ENCODE measurements around the gene ASB1. TPM values are rescaled to one million over a fixed set of nuclear protein-coding genes. Genes with fewer than 3 reads are reported as not detected.
A peak's percentile ranks its signal among the peaks of the same experiment; 100 is the strongest.
"Not testable (repeated sequence)": the region's sequence is repeated elsewhere in the genome, so short reads cannot be mapped to it uniquely, and the experiment has no call there.

ASB1 gene
- total and polyA plus RNA-seq, 4 donors, result 22.1 to 41.9 (median 37.5) TPM

DNA sequence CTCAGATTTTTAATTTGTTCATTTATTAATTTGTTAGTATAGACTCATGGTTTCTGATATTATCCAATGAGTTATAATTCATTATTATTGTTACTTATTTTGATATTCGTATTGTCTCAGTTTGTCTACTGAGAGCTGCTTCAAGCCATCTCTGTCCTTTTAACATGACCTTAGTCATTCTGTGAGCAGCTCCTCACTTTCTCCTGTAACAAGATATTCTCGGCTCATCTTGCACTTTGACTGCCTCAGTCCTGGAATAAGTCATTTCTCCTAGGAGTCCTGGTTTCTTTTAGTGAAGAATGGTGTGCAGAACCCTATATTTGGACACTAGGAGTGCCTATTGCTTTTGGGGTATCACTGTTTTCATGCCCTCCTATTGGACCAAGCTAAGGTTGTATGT is 13.2 kb downstream of the ASB1 start:
- Histone ChIP-seq H3K4me3 (ENCODE audit: low read depth, low read length) (no peak overlapping the region), H3K4me1 (ENCODE audit: control insufficient read depth, insufficient read depth, low read length) (peaks cover 9% of the 10 kb centered on the region), H3K27me3 (ENCODE audit: control insufficient read depth, insufficient read depth, low read length) (no peaks in the 10 kb centered on the region), H3K27ac (ENCODE audit: low read depth, low read length) (no peak overlapping the region), H3K9me3 (ENCODE audit: control insufficient read depth, insufficient read depth, low read length) (no peaks in the 10 kb centered on the region), H3K36me3 (ENCODE audit: control insufficient read depth, insufficient read depth, low read length) (peaks cover 40% of the 10 kb centered on the region)
- DNase-seq (ENCODE audit: low read depth in 4 of 6, low spot score in 6 of 6), result no peak
- no CpG with 5 or more reads among the region's 2 CpGs for WGBS (ENCODE audit: insufficient coverage)

DNA sequence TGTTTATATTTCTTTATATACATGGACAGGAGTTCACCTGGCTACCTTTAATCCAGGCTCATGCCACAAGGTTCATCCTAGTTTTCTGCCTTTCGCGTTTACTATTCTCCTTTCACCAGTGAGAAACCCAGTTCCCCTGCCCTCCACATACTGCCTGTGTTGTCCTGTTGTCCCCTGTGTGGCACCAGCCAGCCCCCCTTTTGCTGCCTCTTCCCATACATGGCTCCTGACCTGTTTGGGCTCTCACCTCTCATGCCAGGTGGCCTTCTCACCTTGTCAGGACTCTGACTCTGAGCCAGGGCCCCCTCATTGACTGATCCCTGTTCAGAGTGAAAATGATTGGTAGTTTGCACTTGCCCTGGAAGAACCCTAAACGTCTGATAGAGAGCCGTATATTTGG is 13.6 kb downstream of the ASB1 start:
- H3K36me3 ChIP-seq (ENCODE audit: control insufficient read depth, insufficient read depth, low read length), result peaks cover 39% of the 10 kb centered on the region
- no peaks in the 10 kb centered on the region for H3K9me3 ChIP-seq (ENCODE audit: control insufficient read depth, insufficient read depth, low read length)
- 87% methylated on average over 4 of the region's 4 CpGs for WGBS (ENCODE audit: insufficient coverage)
- H3K27ac ChIP-seq (ENCODE audit: low read depth, low read length), result no peak overlapping the region
- peaks cover 9% of the 10 kb centered on the region for H3K4me1 ChIP-seq (ENCODE audit: control insufficient read depth, insufficient read depth, low read length)
- H3K4me3 ChIP-seq (ENCODE audit: low read depth, low read length), result no peak overlapping the region
- H3K27me3 ChIP-seq (ENCODE audit: control insufficient read depth, insufficient read depth, low read length), result no peaks in the 10 kb centered on the region
- DNase-seq (ENCODE audit: low read depth in 4 of 6, low spot score in 6 of 6), result no peak

DNA sequence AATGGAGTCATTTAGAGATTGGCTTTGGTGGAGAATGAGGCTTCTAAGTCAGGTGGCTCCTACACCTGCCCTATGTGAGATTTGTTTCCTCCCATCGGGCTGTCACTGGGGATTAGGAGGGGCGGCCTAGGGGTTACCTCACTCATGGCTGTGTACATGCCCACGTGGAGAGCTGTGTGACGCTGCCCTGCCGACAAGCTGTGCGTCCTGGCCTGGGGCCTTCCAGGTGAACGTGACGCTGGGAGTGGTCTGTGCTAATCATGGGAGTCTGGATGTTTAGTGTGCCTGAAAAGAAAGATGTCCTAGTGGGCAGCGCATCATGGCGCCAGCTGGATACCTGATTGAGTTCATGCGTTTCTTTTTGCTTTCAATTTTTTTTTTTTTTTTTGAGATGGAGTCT is 14.0 kb downstream of the ASB1 start:
- Histone ChIP-seq H3K4me1 (ENCODE audit: control insufficient read depth, insufficient read depth, low read length) (peaks cover 9% of the 10 kb centered on the region), H3K27me3 (ENCODE audit: control insufficient read depth, insufficient read depth, low read length) (no peaks in the 10 kb centered on the region), H3K9me3 (ENCODE audit: control insufficient read depth, insufficient read depth, low read length) (no peaks in the 10 kb centered on the region), H3K27ac (ENCODE audit: low read depth, low read length) (no peak overlapping the region), H3K36me3 (ENCODE audit: control insufficient read depth, insufficient read depth, low read length) (peaks cover 39% of the 10 kb centered on the region), H3K4me3 (ENCODE audit: low read depth, low read length) (no peak overlapping the region)
- DNase-seq (ENCODE audit: low read depth in 4 of 6, low spot score in 6 of 6), result no peak
- WGBS (ENCODE audit: insufficient coverage), result 94% methylated on average over 10 of the region's 11 CpGs

DNA sequence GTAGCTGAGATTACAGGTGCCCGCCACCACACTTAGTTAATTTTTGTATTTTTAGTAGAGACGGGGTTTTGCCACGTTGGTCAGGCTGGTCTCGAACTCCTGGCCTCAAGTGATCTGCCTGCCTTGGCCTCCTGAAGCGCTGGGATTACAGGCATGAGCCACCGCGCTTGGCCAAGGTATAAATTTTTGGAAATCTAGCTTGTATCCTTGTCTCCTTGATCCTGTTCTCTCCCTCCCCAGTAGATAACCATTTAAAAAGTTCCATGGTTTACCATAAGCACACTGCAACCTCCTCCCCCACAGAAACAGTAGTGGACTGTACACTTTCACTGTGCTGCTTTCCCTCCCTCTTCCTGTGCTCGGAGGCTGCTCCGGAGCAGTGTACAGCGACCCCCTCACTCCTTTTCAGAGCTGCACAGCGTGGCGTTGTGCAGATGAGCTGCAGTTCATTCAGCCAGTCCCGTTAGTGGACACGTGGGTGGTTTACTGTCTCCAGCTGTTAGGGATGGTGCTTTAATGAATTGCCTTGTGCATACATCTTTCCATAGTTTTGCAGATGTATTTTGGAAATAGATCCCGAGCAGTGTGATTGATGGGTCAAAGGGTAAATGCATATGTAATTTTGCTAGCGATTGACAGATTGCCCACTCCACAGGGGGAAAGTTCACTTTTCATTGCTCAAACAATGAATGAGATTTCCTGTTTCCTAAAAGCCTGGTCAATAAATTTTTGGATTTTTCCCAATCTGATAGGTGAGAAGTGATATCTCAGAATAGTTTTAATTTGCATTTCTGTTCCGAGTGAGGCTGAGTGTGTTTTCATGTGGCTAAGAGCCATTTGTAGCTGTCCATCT is 14.8 kb downstream of the ASB1 start:
- WGBS (ENCODE audit: insufficient coverage), result 57% methylated on average over 10 of the region's 17 CpGs
- Histone ChIP-seq H3K4me1 (ENCODE audit: control insufficient read depth, insufficient read depth, low read length) (peaks cover 9% of the 10 kb centered on the region), H3K9me3 (ENCODE audit: control insufficient read depth, insufficient read depth, low read length) (no peaks in the 10 kb centered on the region), H3K36me3 (ENCODE audit: control insufficient read depth, insufficient read depth, low read length) (peaks cover 44% of the 10 kb centered on the region), H3K4me3 (ENCODE audit: low read depth, low read length) (no peak overlapping the region), H3K27ac (ENCODE audit: low read depth, low read length) (no peak overlapping the region), H3K27me3 (ENCODE audit: control insufficient read depth, insufficient read depth, low read length) (no peaks in the 10 kb centered on the region)
- DNase-seq (ENCODE audit: low read depth in 4 of 6, low spot score in 6 of 6), result peak in 2 of 6 donors; percentile 55 to 63

DNA sequence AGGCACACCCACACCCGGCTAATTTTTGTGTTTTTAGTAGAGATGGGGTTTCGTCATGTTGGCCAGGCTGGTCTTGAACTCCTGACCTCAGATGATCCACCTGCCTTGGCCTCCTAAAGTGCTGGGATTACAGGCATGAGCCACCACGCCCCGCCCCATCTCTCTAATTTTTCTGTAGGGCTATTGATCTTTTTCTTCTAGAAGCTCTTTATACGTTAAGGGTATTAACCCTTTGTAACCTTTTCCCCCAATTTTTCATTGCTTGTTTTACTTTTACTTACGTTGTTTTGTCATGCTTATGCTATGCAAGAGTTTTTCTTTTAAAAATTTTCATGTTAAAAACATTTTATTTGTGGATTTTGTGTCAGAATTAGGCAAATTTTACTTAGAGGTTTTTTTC is 15.5 kb downstream of the ASB1 start:
- DNase-seq (ENCODE audit: low read depth in 4 of 6, low spot score in 6 of 6); H3K27me3 ChIP-seq (ENCODE audit: control insufficient read depth, insufficient read depth, low read length); H3K27ac ChIP-seq (ENCODE audit: low read depth, low read length); H3K9me3 ChIP-seq (ENCODE audit: control insufficient read depth, insufficient read depth, low read length); H3K4me1 ChIP-seq (ENCODE audit: control insufficient read depth, insufficient read depth, low read length); H3K4me3 ChIP-seq (ENCODE audit: low read depth, low read length): not testable (repeated sequence)
- peaks cover 50% of the 10 kb centered on the region for H3K36me3 ChIP-seq (ENCODE audit: control insufficient read depth, insufficient read depth, low read length)
- WGBS (ENCODE audit: insufficient coverage), result no CpG with 5 or more reads among the region's 6 CpGs

DNA sequence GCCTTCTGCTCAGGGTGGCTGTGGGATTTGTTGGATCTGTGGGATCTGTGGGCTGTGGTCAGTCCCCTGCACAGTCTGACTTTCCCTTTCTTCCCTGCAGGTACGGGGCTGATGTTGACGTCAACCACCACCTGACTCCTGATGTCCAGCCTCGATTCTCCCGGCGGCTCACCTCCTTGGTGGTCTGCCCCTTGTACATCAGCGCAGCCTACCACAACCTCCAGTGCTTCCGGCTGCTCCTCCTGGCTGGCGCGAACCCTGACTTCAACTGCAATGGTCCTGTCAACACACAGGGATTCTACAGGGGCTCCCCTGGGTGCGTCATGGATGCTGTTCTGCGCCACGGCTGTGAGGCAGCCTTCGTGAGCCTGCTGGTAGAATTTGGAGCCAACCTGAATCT is 17.5 kb downstream of the ASB1 start:
- DNase-seq (ENCODE audit: low read depth in 4 of 6, low spot score in 6 of 6), result no peak
- H3K27me3 ChIP-seq (ENCODE audit: control insufficient read depth, insufficient read depth, low read length), result no peaks in the 10 kb centered on the region
- no peak overlapping the region for H3K27ac ChIP-seq (ENCODE audit: low read depth, low read length)
- H3K4me3 ChIP-seq (ENCODE audit: low read depth, low read length), result no peak overlapping the region
- peaks cover 58% of the 10 kb centered on the region for H3K36me3 ChIP-seq (ENCODE audit: control insufficient read depth, insufficient read depth, low read length)
- H3K4me1 ChIP-seq (ENCODE audit: control insufficient read depth, insufficient read depth, low read length), result peaks cover 9% of the 10 kb centered on the region
- 99% methylated on average over 13 of the region's 13 CpGs for WGBS (ENCODE audit: insufficient coverage)
- no peaks in the 10 kb centered on the region for H3K9me3 ChIP-seq (ENCODE audit: control insufficient read depth, insufficient read depth, low read length)

DNA sequence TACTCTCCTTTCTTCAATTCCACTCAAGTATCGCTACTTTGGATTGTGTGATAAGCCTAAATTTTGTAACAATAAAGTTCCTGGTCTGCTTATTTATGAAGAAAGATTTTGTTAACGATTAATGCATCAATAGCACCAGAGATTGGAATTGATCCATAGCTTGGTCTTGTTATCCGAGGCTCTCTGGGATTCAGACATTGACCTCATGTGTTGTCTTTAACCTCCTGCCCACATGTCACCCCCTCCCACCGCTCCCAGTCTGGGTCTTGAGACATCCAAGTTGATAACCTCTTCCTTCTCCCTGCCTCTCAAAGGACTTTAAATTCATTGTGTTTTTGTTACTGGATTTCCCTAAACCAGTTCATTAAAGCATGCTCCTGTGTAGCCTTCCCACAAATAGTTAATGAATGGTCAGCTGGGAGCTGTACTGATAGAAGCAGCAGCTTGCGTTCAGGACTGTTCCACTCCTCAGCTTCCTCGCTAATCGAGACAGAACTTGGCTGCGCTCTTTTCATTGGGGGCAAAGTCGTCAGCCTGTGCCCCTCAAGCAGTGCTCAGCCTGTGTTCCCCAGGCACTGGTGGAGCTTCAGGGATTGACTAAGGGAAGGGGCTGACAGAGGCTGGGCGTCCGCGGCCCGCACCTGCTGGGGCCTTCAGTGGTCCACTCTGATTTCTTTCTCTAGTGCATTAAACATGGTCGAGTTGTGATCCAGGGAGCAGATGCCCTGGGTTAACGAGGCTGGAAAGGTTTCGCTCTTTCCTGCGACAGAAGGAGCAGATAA is 18.9 kb downstream of the ASB1 start:
- Histone ChIP-seq H3K4me3 (ENCODE audit: low read depth, low read length) (no peak overlapping the region), H3K9me3 (ENCODE audit: control insufficient read depth, insufficient read depth, low read length) (no peaks in the 10 kb centered on the region), H3K27ac (ENCODE audit: low read depth, low read length) (no peak overlapping the region), H3K36me3 (ENCODE audit: control insufficient read depth, insufficient read depth, low read length) (peaks cover 62% of the 10 kb centered on the region), H3K4me1 (ENCODE audit: control insufficient read depth, insufficient read depth, low read length) (peaks cover 9% of the 10 kb centered on the region), H3K27me3 (ENCODE audit: control insufficient read depth, insufficient read depth, low read length) (no peaks in the 10 kb centered on the region)
- no peak for DNase-seq (ENCODE audit: low read depth in 4 of 6, low spot score in 6 of 6)
- WGBS (ENCODE audit: insufficient coverage), result 77% methylated on average over 10 of the region's 17 CpGs

DNA sequence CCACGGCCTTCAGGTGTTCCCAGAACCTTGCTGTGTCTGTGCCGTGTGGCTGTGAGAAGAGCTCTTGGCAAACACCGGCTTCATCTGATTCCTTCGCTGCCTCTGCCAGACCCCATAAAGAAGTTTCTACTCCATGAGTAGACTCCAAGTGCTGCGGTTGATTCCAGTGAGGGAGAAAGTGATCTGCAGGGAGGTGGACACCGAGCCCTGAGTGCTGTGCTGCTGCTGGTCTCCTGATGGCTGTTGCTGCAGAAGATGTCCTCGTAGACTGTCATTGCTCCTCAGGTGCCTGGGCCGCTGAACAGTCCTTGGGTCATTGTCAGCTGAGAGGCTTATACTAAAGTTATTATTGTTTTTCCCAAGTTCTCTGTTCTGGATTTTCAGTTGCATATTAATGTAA is 19.6 kb downstream of the ASB1 start:
- peaks cover 66% of the 10 kb centered on the region for H3K36me3 ChIP-seq (ENCODE audit: control insufficient read depth, insufficient read depth, low read length)
- H3K27me3 ChIP-seq (ENCODE audit: control insufficient read depth, insufficient read depth, low read length), result no peaks in the 10 kb centered on the region
- H3K27ac ChIP-seq (ENCODE audit: low read depth, low read length), result no peak overlapping the region
- no peak overlapping the region for H3K4me3 ChIP-seq (ENCODE audit: low read depth, low read length)
- no peak for DNase-seq (ENCODE audit: low read depth in 4 of 6, low spot score in 6 of 6)
- H3K9me3 ChIP-seq (ENCODE audit: control insufficient read depth, insufficient read depth, low read length), result no peaks in the 10 kb centered on the region
- H3K4me1 ChIP-seq (ENCODE audit: control insufficient read depth, insufficient read depth, low read length), result peaks cover 2% of the 10 kb centered on the region
- 94% methylated on average over 7 of the region's 8 CpGs for WGBS (ENCODE audit: insufficient coverage)

DNA sequence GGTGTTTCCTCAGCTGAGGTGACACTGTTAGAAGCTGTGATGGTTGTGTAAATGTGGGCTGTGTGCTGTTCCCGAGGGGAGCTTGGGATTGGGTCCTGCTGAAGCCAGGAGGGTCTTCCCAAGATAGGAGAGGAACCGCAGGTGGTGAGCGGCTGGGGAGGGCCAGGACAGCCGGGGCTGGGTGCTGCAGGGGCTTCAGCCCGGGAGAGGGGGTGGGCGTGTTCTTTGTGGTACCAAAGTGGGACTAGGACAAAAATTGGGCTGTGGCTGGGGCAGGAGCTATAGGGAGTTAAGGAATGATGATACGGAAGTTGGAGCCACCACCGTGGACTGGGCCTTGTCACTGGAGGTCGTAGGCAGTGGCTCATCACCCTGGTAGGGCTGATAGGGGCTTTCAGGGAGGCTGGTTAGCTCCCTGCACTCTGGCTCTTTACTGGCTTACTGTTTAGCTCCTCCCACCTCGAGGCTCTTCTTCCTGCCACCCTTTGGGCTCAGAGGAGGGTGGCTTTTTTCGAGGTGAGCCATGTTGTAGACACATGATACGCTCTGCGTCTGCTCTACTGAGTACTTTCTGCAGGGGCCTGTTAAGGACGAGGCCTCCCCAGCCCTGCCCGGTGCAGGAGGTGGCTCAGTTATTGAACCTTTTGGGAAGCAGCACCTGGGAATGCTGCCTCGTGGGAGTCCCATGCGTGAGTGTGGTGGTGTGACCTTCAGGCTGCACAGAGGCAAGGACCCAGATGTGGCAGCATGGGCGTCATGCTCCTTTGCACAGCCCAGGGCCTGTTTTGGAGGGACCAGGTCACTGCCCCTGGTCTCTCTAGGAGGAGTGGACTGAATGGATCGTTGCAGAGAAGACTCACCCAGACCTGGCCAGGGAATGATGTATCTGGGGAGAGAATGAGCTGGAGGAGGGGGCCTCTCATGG is 21.6 kb downstream of the ASB1 start:
- H3K4me1 ChIP-seq (ENCODE audit: control insufficient read depth, insufficient read depth, low read length), result no peaks in the 10 kb centered on the region
- no peak overlapping the region for H3K4me3 ChIP-seq (ENCODE audit: low read depth, low read length)
- H3K36me3 ChIP-seq (ENCODE audit: control insufficient read depth, insufficient read depth, low read length), result peaks cover 73% of the 10 kb centered on the region
- WGBS (ENCODE audit: insufficient coverage), result 91% methylated on average over 17 of the region's 19 CpGs
- H3K27ac ChIP-seq (ENCODE audit: low read depth, low read length), result no peak overlapping the region
- H3K27me3 ChIP-seq (ENCODE audit: control insufficient read depth, insufficient read depth, low read length), result no peaks in the 10 kb centered on the region
- no peak for DNase-seq (ENCODE audit: low read depth in 4 of 6, low spot score in 6 of 6)
- no peaks in the 10 kb centered on the region for H3K9me3 ChIP-seq (ENCODE audit: control insufficient read depth, insufficient read depth, low read length)
